Stimulated activated naive B cell treated with anti-CD40 and anti-IgM and Interleukin-4, amounts not matched to agents 10 μg/mL and 1 μg/mL and 100 μg/mL, for 72 hours (primary cell): ENCODE results near the gene KLRK1.
"Not testable (repeated sequence)": the region's sequence is repeated elsewhere in the genome, so short reads cannot be mapped to it uniquely, and the experiment has no call there.

Source experiments
- ATAC-seq, 2 donors: fragments of 150-1000 bp; cut with Tn5 transposase; replicated peaks; 2 replicates each; pipeline ENCODE4 v1.10.0; 2021; ENCODE audit warnings: moderate library complexity in 1 of 2
- DNase-seq: peaks from one replicate; pipeline ENCODE4 v3.0.0; 2021
- H3K27ac Mint-ChIP-seq: one replicate; pipeline ENCODE4 v1.8.0; 2022; ENCODE audit warnings: mild to moderate bottlenecking, mixed read lengths
- H3K27me3 Mint-ChIP-seq, 2 donors: one replicate each; pipeline ENCODE4 v1.8.0; 2022; ENCODE audit warnings: mixed read lengths in 2 of 2
- H3K36me3 Mint-ChIP-seq, 2 donors: one replicate each; pipeline ENCODE4 v1.8.0; 2022; ENCODE audit warnings: mixed read lengths in 2 of 2, mild to moderate bottlenecking in 1 of 2
- H3K4me1 Mint-ChIP-seq, 2 donors: one replicate each; pipeline ENCODE4 v1.8.0; 2022; ENCODE audit warnings: mixed read lengths in 2 of 2, mild to moderate bottlenecking in 1 of 2
- H3K4me3 Mint-ChIP-seq, 2 donors: one replicate each; pipeline ENCODE4 v1.8.0; 2022; ENCODE audit warnings: mild to moderate bottlenecking in 2 of 2, mixed read lengths in 2 of 2, moderate library complexity in 1 of 2
- H3K9me3 Mint-ChIP-seq, 2 donors: one replicate each; pipeline ENCODE4 v1.8.0; 2022; ENCODE audit warnings: mixed read lengths in 2 of 2, mild to moderate bottlenecking in 1 of 2

Gene KLRK1

DNA sequence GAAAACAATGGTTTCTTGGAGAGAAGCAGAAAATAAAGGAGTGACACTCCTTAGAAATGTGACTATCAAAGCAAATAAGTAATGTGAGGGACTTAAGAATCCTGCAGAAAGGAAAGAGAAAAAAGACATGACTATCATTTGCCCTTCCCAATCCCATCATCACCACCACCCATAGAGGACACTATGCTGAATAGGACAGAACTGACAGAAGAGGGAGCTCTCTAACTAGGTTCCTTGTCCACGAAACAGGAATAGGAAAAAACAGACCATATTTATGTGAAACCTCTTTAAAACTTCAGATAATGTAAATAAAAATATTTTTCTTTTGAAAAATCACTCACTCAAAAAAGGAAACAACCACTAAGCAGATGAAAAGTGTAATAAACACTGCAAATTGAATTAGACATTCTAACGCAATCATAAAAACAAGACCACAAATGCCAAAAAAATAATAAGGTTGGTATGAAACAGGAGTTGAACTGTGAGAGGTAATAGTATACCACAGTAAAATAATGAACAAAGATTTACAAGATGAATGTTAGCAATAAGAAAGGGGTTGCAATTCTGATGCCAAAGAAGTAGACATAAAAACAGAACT lies 58.1 kb downstream of the KLRK1 start:
- H3K27ac Mint-ChIP-seq: no peak overlapping the region
- H3K4me3 Mint-ChIP-seq: no peak overlapping the region
- H3K4me1 Mint-ChIP-seq: no peaks in the 10 kb centered on the region
- H3K9me3 Mint-ChIP-seq: peaks cover 4 to 6% of the 10 kb centered on the region in 2 donors
- peaks cover 0 to 2% of the 10 kb centered on the region in 2 donors for H3K36me3 Mint-ChIP-seq
- no peak for DNase-seq
- peak; percentile 61 to 73 for ATAC-seq
- no peaks in the 10 kb centered on the region for H3K27me3 Mint-ChIP-seq

DNA sequence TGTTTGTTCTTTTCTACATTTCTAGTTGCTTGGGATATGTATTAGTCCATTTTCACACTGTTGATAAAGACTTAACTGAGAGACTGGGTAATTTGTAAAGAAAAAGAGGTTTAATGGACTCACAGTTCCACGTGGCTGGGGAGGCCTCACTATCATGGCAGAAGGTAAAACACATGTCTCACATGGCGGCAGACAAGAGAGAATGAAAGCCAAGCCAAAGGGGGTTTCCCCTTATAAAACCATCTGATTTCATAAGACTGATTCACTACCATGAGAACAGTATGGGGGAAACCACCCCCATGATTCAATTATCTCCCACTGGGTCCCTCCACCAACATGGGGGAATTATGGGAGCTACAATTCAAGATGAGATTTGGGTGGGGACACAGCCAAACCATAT lies 61.1 kb downstream of the KLRK1 start:
- H3K36me3 Mint-ChIP-seq, H3K27me3 Mint-ChIP-seq, H3K9me3 Mint-ChIP-seq, DNase-seq, H3K4me3 Mint-ChIP-seq, ATAC-seq, H3K27ac Mint-ChIP-seq, H3K4me1 Mint-ChIP-seq: not testable (repeated sequence)
